GM12878 (cell line): Measurements from ENCODE around the gene RPS6KA4. TPM values are rescaled to one million over a fixed set of nuclear protein-coding genes. Genes with fewer than 3 reads are reported as not detected.

Experiments used
- BHLHE40 ChIP-seq, 2 experiments: fragments of 450-650 bp in 1 of 2; IDR thresholded peaks; 2 replicates each; pipeline ENCODE4 v1.6.1; 2011 to 2017; ENCODE audit warnings: low read depth in 2 of 2, borderline replicate concordance in 1 of 2, improper control_type of control experiment in 1 of 2, low read length in 1 of 2, mild to moderate bottlenecking in 1 of 2
- GABPA ChIP-seq: IDR thresholded peaks from 2 replicates; pipeline ENCODE4 v1.6.1; 2014; ENCODE audit warnings: antibody characterized with exemption, low read depth, mild to moderate bottlenecking, inconsistent platforms
- HCFC1 ChIP-seq: fragments of 150-350 bp; IDR thresholded peaks from 2 replicates; pipeline ENCODE4 v1.6.1; 2014; ENCODE audit warnings: low read length
- IRF4 ChIP-seq: IDR thresholded peaks from 2 replicates; pipeline ENCODE4 v1.6.1; 2011; ENCODE audit warnings: low read depth, low read length
- RAD21 ChIP-seq: IDR thresholded peaks from 2 replicates; pipeline ENCODE4 v1.6.1; 2011; ENCODE audit warnings: mild to moderate bottlenecking, low read depth, low read length, moderate library complexity; ENCODE audit not compliant: insufficient read depth
- SMARCA5 ChIP-seq: fragments of 450-650 bp; IDR thresholded peaks from 2 replicates; pipeline ENCODE4 v1.6.1; 2017; ENCODE audit warnings: mild to moderate bottlenecking
- YY1 ChIP-seq: IDR thresholded peaks from 2 replicates; pipeline ENCODE4 v1.6.1; 2011; ENCODE audit warnings: low read depth, mild to moderate bottlenecking, low read length
- polyA plus RNA-seq, 11 experiments: library from polyadenylated mRNA; depleted of rRNA in 4 of 11; unstranded in 6 of 11; stranded (reverse) in 5 of 11; fragments of >200 nt; fragmentation: Nextera tagmentation in 4 of 11; fragmentation: Illumina TruSeq in 1 of 11; extraction: Ambion mirVana in 4 of 11; extraction: Trizol in 1 of 11; gene quantifications; 1 replicate in 1 of 11; 2 replicates in 10 of 11; pipeline versions ENCODE4 v1.2.1 to v1.2.3, GENCODE V29; 2011 to 2016; ENCODE audit warnings: inconsistent platforms in 2 of 11, missing spikeins in 2 of 11, low read depth in 1 of 11
- total RNA-seq, 4 experiments: library from RNA; depleted of rRNA in 3 of 4; stranded (reverse); fragments of >200 nt in 3 of 4; fragmentation: Illumina TruSeq in 1 of 4; extraction: Trizol in 1 of 4; gene quantifications; 2 replicates each; pipeline versions ENCODE4 v1.2.1 to v1.2.3, GENCODE V29; 2013 to 2021
- TF ChIP-seq, protein P1 (sequence below): fragments of 450-650 bp; IDR thresholded peaks from 2 replicates; pipeline ENCODE4 v1.6.1; 2017; ENCODE audit warnings: borderline replicate concordance
- TF ChIP-seq, protein P2 (sequence below): fragments of 450-650 bp; formaldehyde crosslinking; IDR thresholded peaks from 2 replicates; pipeline ENCODE4 v1.4.0; 2022; ENCODE audit warnings: mild to moderate bottlenecking, moderate library complexity
- TF ChIP-seq, protein P3 (sequence below): fragments of 450-650 bp; formaldehyde crosslinking; IDR thresholded peaks from 2 replicates; pipeline ENCODE4 v1.4.0; 2020; ENCODE audit warnings: mild to moderate bottlenecking, moderate library complexity

The RPS6KA4 gene
- total and polyA plus RNA-seq, 10 of the 15 experiments (the other 5 are each of a cell fraction or from before 2014, with no cell fraction given), result 0.34 to 32.6 (median 11.3) TPM

DNA sequence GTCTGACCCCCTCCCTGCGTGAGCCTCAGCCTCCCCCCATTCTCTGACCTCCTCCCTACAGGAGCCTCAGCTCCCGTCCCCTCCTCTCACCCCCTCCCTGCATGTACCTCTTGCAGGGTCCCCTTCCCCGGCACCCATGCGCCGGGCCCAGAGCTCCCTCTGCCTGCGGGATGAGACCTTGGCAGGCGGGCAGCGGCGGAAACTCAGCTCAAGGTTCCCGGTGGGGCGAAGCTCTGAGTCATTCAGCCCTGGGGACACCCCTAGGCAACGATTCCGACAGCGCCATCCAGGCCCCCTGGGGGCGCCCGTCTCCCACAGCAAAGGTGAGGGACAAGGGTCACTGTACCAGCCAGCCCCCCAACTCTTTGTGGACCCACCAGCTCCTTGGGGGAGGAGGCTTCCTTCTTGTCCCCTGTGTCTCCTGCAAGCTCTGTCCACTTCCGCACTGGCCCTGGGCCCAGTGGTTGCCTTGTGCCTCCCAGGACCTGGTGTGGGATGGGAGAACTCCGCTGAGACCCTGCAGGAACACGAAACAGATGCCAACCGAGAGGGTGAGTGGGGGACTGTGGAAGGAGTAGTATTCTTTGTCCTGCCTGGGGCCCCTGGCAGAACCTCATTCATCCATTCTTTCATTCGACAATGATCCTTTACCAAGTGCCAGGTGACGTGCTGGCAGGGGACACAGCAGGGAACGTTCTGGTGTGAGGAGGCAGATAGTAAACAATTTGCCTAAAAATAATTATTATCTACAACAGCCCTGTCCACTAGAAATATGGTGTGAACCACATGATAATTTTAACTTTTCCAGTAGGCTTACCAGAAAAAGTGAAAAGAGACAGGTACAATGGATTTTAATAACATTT lies 3.7 kb upstream of the RPS6KA4 start (continued):
- TF ChIP-seq, protein P1, sequence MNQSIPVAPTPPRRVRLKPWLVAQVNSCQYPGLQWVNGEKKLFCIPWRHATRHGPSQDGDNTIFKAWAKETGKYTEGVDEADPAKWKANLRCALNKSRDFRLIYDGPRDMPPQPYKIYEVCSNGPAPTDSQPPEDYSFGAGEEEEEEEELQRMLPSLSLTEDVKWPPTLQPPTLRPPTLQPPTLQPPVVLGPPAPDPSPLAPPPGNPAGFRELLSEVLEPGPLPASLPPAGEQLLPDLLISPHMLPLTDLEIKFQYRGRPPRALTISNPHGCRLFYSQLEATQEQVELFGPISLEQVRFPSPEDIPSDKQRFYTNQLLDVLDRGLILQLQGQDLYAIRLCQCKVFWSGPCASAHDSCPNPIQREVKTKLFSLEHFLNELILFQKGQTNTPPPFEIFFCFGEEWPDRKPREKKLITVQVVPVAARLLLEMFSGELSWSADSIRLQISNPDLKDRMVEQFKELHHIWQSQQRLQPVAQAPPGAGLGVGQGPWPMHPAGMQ, result no peak
- no peak for TF ChIP-seq IRF4
- TF ChIP-seq, protein P2, sequence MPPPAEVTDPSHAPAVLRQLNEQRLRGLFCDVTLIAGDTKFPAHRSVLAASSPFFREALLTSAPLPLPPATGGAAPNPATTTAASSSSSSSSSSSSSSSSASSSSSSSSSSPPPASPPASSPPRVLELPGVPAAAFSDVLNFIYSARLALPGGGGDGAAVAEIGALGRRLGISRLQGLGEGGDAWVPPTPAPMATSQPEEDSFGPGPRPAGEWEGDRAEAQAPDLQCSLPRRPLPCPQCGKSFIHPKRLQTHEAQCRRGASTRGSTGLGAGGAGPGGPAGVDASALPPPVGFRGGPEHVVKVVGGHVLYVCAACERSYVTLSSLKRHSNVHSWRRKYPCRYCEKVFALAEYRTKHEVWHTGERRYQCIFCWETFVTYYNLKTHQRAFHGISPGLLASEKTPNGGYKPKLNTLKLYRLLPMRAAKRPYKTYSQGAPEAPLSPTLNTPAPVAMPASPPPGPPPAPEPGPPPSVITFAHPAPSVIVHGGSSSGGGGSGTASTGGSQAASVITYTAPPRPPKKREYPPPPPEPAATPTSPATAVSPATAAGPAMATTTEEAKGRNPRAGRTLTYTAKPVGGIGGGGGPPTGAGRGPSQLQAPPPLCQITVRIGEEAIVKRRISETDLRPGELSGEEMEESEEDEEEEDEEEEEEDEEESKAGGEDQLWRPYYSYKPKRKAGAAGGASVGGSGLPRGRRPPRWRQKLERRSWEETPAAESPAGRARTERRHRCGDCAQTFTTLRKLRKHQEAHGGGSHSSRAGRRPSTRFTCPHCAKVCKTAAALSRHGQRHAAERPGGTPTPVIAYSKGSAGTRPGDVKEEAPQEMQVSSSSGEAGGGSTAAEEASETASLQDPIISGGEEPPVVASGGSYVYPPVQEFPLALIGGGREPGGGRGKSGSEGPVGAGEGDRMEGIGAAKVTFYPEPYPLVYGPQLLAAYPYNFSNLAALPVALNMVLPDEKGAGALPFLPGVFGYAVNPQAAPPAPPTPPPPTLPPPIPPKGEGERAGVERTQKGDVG (CRISPR knock-in tag), result no peak
- TF ChIP-seq SMARCA5, result peak; percentile 78; the same call in 1 of the 2 replicates
- TF ChIP-seq, protein P3, sequence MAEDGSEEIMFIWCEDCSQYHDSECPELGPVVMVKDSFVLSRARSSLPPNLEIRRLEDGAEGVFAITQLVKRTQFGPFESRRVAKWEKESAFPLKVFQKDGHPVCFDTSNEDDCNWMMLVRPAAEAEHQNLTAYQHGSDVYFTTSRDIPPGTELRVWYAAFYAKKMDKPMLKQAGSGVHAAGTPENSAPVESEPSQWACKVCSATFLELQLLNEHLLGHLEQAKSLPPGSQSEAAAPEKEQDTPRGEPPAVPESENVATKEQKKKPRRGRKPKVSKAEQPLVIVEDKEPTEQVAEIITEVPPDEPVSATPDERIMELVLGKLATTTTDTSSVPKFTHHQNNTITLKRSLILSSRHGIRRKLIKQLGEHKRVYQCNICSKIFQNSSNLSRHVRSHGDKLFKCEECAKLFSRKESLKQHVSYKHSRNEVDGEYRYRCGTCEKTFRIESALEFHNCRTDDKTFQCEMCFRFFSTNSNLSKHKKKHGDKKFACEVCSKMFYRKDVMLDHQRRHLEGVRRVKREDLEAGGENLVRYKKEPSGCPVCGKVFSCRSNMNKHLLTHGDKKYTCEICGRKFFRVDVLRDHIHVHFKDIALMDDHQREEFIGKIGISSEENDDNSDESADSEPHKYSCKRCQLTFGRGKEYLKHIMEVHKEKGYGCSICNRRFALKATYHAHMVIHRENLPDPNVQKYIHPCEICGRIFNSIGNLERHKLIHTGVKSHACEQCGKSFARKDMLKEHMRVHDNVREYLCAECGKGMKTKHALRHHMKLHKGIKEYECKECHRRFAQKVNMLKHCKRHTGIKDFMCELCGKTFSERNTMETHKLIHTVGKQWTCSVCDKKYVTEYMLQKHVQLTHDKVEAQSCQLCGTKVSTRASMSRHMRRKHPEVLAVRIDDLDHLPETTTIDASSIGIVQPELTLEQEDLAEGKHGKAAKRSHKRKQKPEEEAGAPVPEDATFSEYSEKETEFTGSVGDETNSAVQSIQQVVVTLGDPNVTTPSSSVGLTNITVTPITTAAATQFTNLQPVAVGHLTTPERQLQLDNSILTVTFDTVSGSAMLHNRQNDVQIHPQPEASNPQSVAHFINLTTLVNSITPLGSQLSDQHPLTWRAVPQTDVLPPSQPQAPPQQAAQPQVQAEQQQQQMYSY (CRISPR knock-in tag), result no peak
- peak; percentile 16; the same call in 1 of the 2 replicates for TF ChIP-seq HCFC1
- TF ChIP-seq YY1, result 0 out of 2 replicates have a peak, but pooled peaks have one; percentile 42
- TF ChIP-seq GABPA, result no peak
- 0 out of 4 replicates have a peak, but pooled peaks of 1 of the 2 experiments have one; percentile 29 for TF ChIP-seq BHLHE40 (IDR thresholded peaks at IDR 0.05; ENCODE audit: borderline replicate concordance in 1 of 2, low read depth in 2 of 2, low read length in 1 of 2)
- peak; percentile 80 for TF ChIP-seq RAD21
